ENCODE results near the gene LRRC51.

LRRC51 gene

DNA sequence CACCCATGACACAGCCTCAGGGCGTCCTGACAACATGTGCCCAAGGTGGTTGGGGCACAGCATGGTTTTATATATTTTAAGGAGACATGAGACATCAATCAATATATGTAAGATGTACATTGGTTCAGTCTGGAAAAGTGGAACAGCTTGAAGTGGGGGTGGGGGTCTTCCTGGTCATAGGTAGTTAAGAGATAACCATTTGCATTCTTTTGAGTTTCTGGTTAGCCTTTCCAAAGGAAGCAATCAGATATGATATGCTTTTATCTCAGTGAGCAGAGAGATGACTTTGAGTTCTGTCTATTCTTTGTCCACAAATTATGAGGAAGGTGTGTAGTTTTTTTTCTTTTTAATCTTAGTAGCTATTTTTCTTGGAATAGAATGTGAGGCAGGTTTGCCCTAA is 42.0 kb downstream of the LRRC51 start:
- TF ChIP-seq, protein P1, sequence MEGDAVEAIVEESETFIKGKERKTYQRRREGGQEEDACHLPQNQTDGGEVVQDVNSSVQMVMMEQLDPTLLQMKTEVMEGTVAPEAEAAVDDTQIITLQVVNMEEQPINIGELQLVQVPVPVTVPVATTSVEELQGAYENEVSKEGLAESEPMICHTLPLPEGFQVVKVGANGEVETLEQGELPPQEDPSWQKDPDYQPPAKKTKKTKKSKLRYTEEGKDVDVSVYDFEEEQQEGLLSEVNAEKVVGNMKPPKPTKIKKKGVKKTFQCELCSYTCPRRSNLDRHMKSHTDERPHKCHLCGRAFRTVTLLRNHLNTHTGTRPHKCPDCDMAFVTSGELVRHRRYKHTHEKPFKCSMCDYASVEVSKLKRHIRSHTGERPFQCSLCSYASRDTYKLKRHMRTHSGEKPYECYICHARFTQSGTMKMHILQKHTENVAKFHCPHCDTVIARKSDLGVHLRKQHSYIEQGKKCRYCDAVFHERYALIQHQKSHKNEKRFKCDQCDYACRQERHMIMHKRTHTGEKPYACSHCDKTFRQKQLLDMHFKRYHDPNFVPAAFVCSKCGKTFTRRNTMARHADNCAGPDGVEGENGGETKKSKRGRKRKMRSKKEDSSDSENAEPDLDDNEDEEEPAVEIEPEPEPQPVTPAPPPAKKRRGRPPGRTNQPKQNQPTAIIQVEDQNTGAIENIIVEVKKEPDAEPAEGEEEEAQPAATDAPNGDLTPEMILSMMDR (IDR thresholded peaks at IDR 0.05; ENCODE audit: insufficient read depth, low read length, poor library complexity, severe bottlenecking), result no peak
- DNase-seq (ENCODE audit: extremely low read depth, insufficient read length), result no peak

DNA sequence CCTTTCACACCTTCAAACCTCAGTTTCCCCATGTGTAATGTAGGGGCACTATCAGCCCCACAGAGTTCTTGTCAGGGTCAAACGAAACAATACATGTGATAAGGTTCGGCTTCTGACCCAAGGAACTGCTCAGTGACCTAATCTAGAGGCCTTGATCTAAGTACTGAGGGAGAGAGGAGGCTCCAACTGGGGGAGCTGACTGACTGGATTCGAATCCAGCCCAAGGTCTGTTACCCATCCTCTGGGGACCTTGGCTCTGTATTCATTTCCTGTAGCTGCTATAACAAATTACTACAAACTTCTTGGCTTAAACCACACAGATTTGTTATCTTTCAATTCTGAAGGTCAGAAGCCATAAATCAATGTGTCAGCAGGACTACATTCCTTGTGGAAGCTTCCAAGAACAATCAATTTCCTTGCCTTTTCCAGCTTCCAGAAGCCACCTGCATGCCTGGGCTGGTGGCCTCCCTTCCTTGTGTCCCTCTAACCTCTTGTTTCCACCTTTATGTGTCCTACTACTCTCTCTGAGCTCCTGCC is 42.5 kb downstream of the LRRC51 start:
- no peak for DNase-seq (ENCODE audit: extremely low read depth, insufficient read length)

More for the DNA sequence above, 42.0 kb downstream of the LRRC51 start:
- no peaks in the 10 kb centered on the region for H3K36me3 ChIP-seq (ENCODE audit: control insufficient read depth, insufficient read depth, low read length)
- H3K27me3 ChIP-seq (replicated peaks; ENCODE audit: control insufficient read depth, insufficient read depth, low read length), result no peaks in the 10 kb centered on the region
- H3K4me3 ChIP-seq (replicated peaks; ENCODE audit: low read depth, low read length), result no peak overlapping the region

DNA sequence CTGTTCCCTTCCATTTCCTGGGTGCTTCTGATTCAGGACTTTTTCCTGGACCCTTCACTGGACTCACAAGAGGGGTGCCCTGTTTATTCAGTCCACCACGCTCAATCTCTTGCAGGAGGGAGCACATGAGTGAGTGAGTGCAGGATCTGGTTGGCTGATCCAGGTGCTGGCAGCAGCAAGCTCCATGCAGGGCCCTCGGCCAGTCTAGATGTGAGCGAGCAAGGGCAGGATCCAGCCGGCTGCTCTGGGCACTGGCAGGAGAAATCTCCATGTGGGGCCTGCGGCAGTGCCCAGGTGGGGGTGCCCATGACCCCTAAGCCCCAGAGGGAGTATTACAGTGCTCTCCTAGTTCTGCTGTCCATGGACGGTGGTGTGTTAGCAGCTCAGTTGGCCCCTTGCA is 43.4 kb downstream of the LRRC51 start:
- Histone ChIP-seq H3K4me3 (replicated peaks; ENCODE audit: low read depth, low read length) (no peak overlapping the region), H3K36me3 (ENCODE audit: control insufficient read depth, insufficient read depth, low read length) (no peaks in the 10 kb centered on the region)
- DNase-seq (ENCODE audit: extremely low read depth, insufficient read length), result no peak

More for the DNA sequence above, 42.5 kb downstream of the LRRC51 start:
- H3K27me3 ChIP-seq (replicated peaks; ENCODE audit: control insufficient read depth, insufficient read depth, low read length), result no peaks in the 10 kb centered on the region
- H3K36me3 ChIP-seq (ENCODE audit: control insufficient read depth, insufficient read depth, low read length), result no peaks in the 10 kb centered on the region
- TF ChIP-seq, protein P1 (IDR thresholded peaks at IDR 0.05; ENCODE audit: insufficient read depth, low read length, poor library complexity, severe bottlenecking), result no peak
- no peak overlapping the region for H3K4me3 ChIP-seq (replicated peaks; ENCODE audit: low read depth, low read length)

DNA sequence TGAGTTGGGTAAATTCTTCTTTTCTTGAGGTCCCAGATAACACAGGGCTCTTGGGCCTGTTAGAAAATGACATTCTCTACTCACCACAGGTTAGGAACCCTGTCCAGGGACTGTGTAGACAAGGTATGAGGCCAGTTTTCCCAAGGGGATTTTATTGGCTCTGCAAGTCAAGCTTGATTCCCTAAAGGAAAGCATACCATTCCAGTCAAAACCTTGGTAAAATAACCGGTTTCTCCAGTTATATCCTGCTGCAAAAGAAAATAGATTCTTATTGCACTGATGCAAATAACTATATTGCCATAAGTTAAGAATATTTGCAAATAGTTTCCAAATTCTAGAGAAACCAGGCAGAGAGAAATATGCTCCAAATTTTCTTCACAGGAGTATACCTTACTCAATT is 45.3 kb downstream of the LRRC51 start:
- DNase-seq (ENCODE audit: extremely low read depth, insufficient read length), result no peak
- Histone ChIP-seq H3K27me3 (replicated peaks; ENCODE audit: control insufficient read depth, insufficient read depth, low read length) (no peaks in the 10 kb centered on the region), H3K36me3 (ENCODE audit: control insufficient read depth, insufficient read depth, low read length) (no peaks in the 10 kb centered on the region), H3K4me3 (replicated peaks; ENCODE audit: low read depth, low read length) (no peak overlapping the region)
- TF ChIP-seq, protein P1 (IDR thresholded peaks at IDR 0.05; ENCODE audit: insufficient read depth, low read length, poor library complexity, severe bottlenecking), result no peak

More for the DNA sequence above, 43.4 kb downstream of the LRRC51 start:
- TF ChIP-seq, protein P1 (IDR thresholded peaks at IDR 0.05; ENCODE audit: insufficient read depth, low read length, poor library complexity, severe bottlenecking), result no peak
- no peaks in the 10 kb centered on the region for H3K27me3 ChIP-seq (replicated peaks; ENCODE audit: control insufficient read depth, insufficient read depth, low read length)

DNA sequence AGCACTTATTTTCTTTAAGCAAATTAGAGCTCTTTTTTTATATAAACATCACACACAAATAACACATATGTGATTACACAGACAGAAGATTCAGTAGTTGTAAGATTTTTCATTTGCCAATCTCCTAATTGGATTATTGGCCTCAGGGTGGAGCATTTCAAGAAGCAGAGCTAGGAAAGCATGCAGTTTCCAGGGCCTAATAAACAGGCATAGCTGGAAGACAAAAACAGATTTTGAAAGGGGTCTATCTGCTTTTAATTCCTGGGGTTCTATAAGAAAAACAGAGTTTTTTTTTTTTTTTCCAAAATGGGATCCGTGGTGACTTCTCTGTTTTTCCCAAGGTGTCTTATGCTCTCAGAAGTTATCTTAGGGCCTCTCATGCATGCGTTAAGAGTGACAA is 47.3 kb downstream of the LRRC51 start:
- no peak for DNase-seq (ENCODE audit: extremely low read depth, insufficient read length)
- H3K36me3 ChIP-seq (ENCODE audit: control insufficient read depth, insufficient read depth, low read length), result no peaks in the 10 kb centered on the region
- H3K4me3 ChIP-seq (replicated peaks; ENCODE audit: low read depth, low read length), result no peak overlapping the region
- TF ChIP-seq, protein P1 (IDR thresholded peaks at IDR 0.05; ENCODE audit: insufficient read depth, low read length, poor library complexity, severe bottlenecking), result no peak
- H3K27me3 ChIP-seq (replicated peaks; ENCODE audit: control insufficient read depth, insufficient read depth, low read length), result no peaks in the 10 kb centered on the region

DNA sequence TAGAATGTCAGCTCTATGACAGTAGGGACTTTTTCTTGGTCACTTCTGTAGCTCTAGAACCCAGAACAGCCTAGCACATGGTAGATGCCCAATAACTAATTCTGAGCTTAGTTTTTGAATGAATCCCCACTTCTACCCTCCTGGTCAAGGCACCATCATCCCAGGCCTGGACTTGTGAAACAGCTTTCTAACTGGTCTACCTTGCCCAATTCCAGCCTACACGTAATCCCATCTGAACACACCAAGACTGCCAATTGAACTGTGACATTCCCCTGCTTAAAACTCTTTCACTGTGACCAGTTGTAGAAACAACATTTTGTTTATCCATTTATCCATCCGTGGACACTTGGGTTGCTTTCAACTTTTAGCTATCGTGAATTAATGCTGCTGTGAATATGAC is 48.7 kb downstream of the LRRC51 start:
- TF ChIP-seq, protein P1 (IDR thresholded peaks at IDR 0.05; ENCODE audit: insufficient read depth, low read length, poor library complexity, severe bottlenecking), result no peak
- DNase-seq (ENCODE audit: extremely low read depth, insufficient read length), result no peak
- no peaks in the 10 kb centered on the region for H3K27me3 ChIP-seq (replicated peaks; ENCODE audit: control insufficient read depth, insufficient read depth, low read length)
- no peaks in the 10 kb centered on the region for H3K36me3 ChIP-seq (ENCODE audit: control insufficient read depth, insufficient read depth, low read length)
- H3K4me3 ChIP-seq (replicated peaks; ENCODE audit: low read depth, low read length), result no peak overlapping the region

All from GM06990 (cell line).